RWPE2 (cell line): ENCODE results near the gene SASS6.

Source experiments
- ATAC-seq: fragments of 200-7000 bp; cut with Tn5 transposase; 3 replicates; pipeline ENCODE4 v1.9.1; 2021; ENCODE audit warnings: low read depth
- DNase-seq: peaks from one replicate; pipeline ENCODE4 v3.0.0-alpha.2; 2020; ENCODE audit warnings: low spot score
- H3K27ac ChIP-seq: fragments of 450-650 bp; 2 replicates; pipeline ENCODE4 v1.5.1; 2017; ENCODE audit warnings: mild to moderate bottlenecking; ENCODE audit not compliant: poor library complexity, severe bottlenecking
- H3K27me3 ChIP-seq: fragments of 250-450 bp; sonication (Bioruptor Pico); 2 replicates; pipeline ENCODE4 v1.5.1; 2021; ENCODE audit warnings: mild to moderate bottlenecking, moderate library complexity; ENCODE audit not compliant: insufficient read depth, poor library complexity, severe bottlenecking
- H3K36me3 ChIP-seq: fragments of 250-450 bp; sonication (Bioruptor Pico); 2 replicates; pipeline ENCODE4 v1.5.1; 2020; ENCODE audit warnings: low read depth, mild to moderate bottlenecking, moderate library complexity
- H3K4me1 ChIP-seq: fragments of 250-450 bp; sonication (Bioruptor Pico); 2 replicates; pipeline ENCODE4 v1.5.1; 2021; ENCODE audit warnings: mild to moderate bottlenecking, moderate library complexity; ENCODE audit not compliant: insufficient read depth, poor library complexity, severe bottlenecking
- H3K4me3 ChIP-seq: fragments of 250-450 bp; sonication (Bioruptor Pico); 2 replicates; pipeline ENCODE4 v1.5.1; 2021; ENCODE audit warnings: mild to moderate bottlenecking, moderate library complexity; ENCODE audit not compliant: severe bottlenecking
- H3K9me3 ChIP-seq: fragments of 250-450 bp; sonication (Bioruptor Pico); 2 replicates; pipeline ENCODE4 v1.5.1; 2021; ENCODE audit warnings: mild to moderate bottlenecking, moderate library complexity; ENCODE audit not compliant: severe bottlenecking
- CTCF ChIP-seq: fragments of 450-650 bp; IDR thresholded peaks from one replicate; pipeline ENCODE4 v1.5.1; 2017; ENCODE audit warnings: mild to moderate bottlenecking, moderate library complexity; ENCODE audit not compliant: poor library complexity, severe bottlenecking

SASS6 gene

GRCh38 chr1:100077531-100077930 lies 55.2 kb downstream of the SASS6 start:
- H3K36me3 ChIP-seq = peaks cover 97% of the 10 kb centered on the region
- ATAC-seq (no peak), DNase-seq (no peak)
- no peak overlapping the region for H3K4me3 ChIP-seq
- no peaks in the 10 kb centered on the region for H3K9me3 ChIP-seq
- H3K27me3 ChIP-seq = no peaks in the 10 kb centered on the region
- no peak overlapping the region for H3K27ac ChIP-seq
- TF ChIP-seq CTCF = no peak
- no peaks in the 10 kb centered on the region for H3K4me1 ChIP-seq

GRCh38 chr1:100076744-100077143 lies 56.0 kb downstream of the SASS6 start:
- Histone ChIP-seq H3K4me3 (no peak overlapping the region), H3K36me3 (peaks cover 97% of the 10 kb centered on the region), H3K4me1 (no peaks in the 10 kb centered on the region), H3K27ac (no peak overlapping the region), H3K9me3 (no peaks in the 10 kb centered on the region), H3K27me3 (no peaks in the 10 kb centered on the region)
- ATAC-seq = no peak
- no peak for DNase-seq
- no peak for TF ChIP-seq CTCF

- DNase-seq = no peak
- H3K27me3 ChIP-seq = no peaks in the 10 kb centered on the region
- no peak for ATAC-seq
- no peaks in the 10 kb centered on the region for H3K4me1 ChIP-seq
- H3K27ac ChIP-seq = no peak overlapping the region
- peaks cover 97% of the 10 kb centered on the region for H3K36me3 ChIP-seq
- TF ChIP-seq CTCF = no peak
- no peak overlapping the region for H3K4me3 ChIP-seq
- H3K9me3 ChIP-seq = no peaks in the 10 kb centered on the region
Measured at GRCh38 chr1:100076319-100076718, 56.4 kb downstream of the SASS6 start.

GRCh38 chr1:100075773-100076172 lies 57.0 kb downstream of the SASS6 start:
- H3K9me3 ChIP-seq = no peaks in the 10 kb centered on the region
- ATAC-seq (no peak), DNase-seq (no peak)
- no peak for TF ChIP-seq CTCF
- no peak overlapping the region for H3K27ac ChIP-seq
- peaks cover 94% of the 10 kb centered on the region for H3K36me3 ChIP-seq
- no peak overlapping the region for H3K4me3 ChIP-seq
- no peaks in the 10 kb centered on the region for H3K4me1 ChIP-seq
- no peaks in the 10 kb centered on the region for H3K27me3 ChIP-seq

- Histone ChIP-seq H3K9me3 (no peaks in the 10 kb centered on the region), H3K4me3 (no peak overlapping the region), H3K27ac (no peak overlapping the region), H3K27me3 (no peaks in the 10 kb centered on the region), H3K36me3 (peaks cover 94% of the 10 kb centered on the region), H3K4me1 (no peaks in the 10 kb centered on the region)
- no peak for DNase-seq
- ATAC-seq = no peak
- TF ChIP-seq CTCF = no peak
Measured at GRCh38 chr1:100074604-100075395, 57.9 kb downstream of the SASS6 start.
